Liver (tissue), 9 donors: ENCODE results near the gene TOR1A. TPM values are rescaled to one million over a fixed set of nuclear protein-coding genes. Genes with fewer than 3 reads are reported as not detected.

Experiments
- DNase-seq: peaks from one replicate; pipeline ENCODE4 v3.0.0-alpha.2; 2017; ENCODE audit warnings: low spot score
- H3K27ac ChIP-seq, 2 donors: one replicate each; pipeline ENCODE4 v1.7.0; 2013; ENCODE audit warnings: inconsistent platforms in 2 of 2, low read length in 2 of 2, control low read depth in 1 of 2, low read depth in 1 of 2, mild to moderate bottlenecking in 1 of 2
- H3K27me3 ChIP-seq, 4 donors: one replicate each; pipeline versions ENCODE4 v1.6.1 to v1.7.0; 2013; ENCODE audit warnings: low read length in 3 of 4, inconsistent platforms in 1 of 4, mild to moderate bottlenecking in 1 of 4, moderate library complexity in 1 of 4; ENCODE audit not compliant: control insufficient read depth in 4 of 4, insufficient read depth in 4 of 4
- H3K36me3 ChIP-seq, 4 donors: one replicate each; pipeline versions ENCODE4 v1.6.1 to v1.7.0; 2013; ENCODE audit warnings: low read length in 3 of 4, mild to moderate bottlenecking in 3 of 4, low read depth in 1 of 4, moderate library complexity in 1 of 4; ENCODE audit not compliant: control insufficient read depth in 4 of 4, insufficient read depth in 3 of 4
- H3K4me1 ChIP-seq, 4 donors: one replicate each; pipeline versions ENCODE4 v1.6.1 to v1.7.0; 2013; ENCODE audit warnings: low read length in 3 of 4, mild to moderate bottlenecking in 3 of 4, moderate library complexity in 1 of 4; ENCODE audit not compliant: control insufficient read depth in 4 of 4, insufficient read depth in 4 of 4
- H3K4me3 ChIP-seq, 3 donors: one replicate each; pipeline versions ENCODE4 v1.6.1 to v1.7.0; 2013; ENCODE audit warnings: low read length in 3 of 3, control low read depth in 1 of 3, low read depth in 1 of 3, mild to moderate bottlenecking in 1 of 3
- H3K9ac ChIP-seq, 2 donors: one replicate each; pipeline ENCODE4 v1.7.0; 2013; ENCODE audit warnings: low read length in 2 of 2, mild to moderate bottlenecking in 2 of 2, moderate library complexity in 2 of 2, control low read depth in 1 of 2, low read depth in 1 of 2
- H3K9me3 ChIP-seq, 4 donors: one replicate each; pipeline versions ENCODE4 v1.6.1 to v1.7.0; 2013; ENCODE audit warnings: low read length in 3 of 4; ENCODE audit not compliant: control insufficient read depth in 4 of 4
- ATF3 ChIP-seq: IDR thresholded peaks from 2 replicates; pipeline ENCODE4 v1.6.1; 2016; ENCODE audit warnings: antibody characterized with exemption
- CTCF ChIP-seq: fragments of 150-350 bp; IDR thresholded peaks from 2 replicates; pipeline ENCODE4 v1.5.1; 2017; ENCODE audit warnings: improper control_type of control experiment, low read depth, low read length; ENCODE audit not compliant: missing input control
- EGR1 ChIP-seq, 2 donors: IDR thresholded peaks; 2 replicates each; pipeline ENCODE4 v1.6.1; 2016 to 2018; ENCODE audit warnings: antibody characterized with exemption in 2 of 2, low read depth in 2 of 2
- FOXA1 ChIP-seq: IDR thresholded peaks from 2 replicates; pipeline ENCODE4 v1.6.1; 2016; ENCODE audit warnings: antibody characterized with exemption
- FOXA2 ChIP-seq: IDR thresholded peaks from 2 replicates; pipeline ENCODE4 v1.6.1; 2016; ENCODE audit warnings: antibody characterized with exemption
- HNF4A ChIP-seq, 2 donors: conservative IDR thresholded peaks; 2 replicates each; pipeline ENCODE4 v1.6.1; 2016; ENCODE audit warnings: antibody characterized with exemption in 2 of 2, mild to moderate bottlenecking in 2 of 2
- HNF4G ChIP-seq: IDR thresholded peaks from 2 replicates; pipeline ENCODE4 v1.6.1; 2016; ENCODE audit warnings: antibody characterized with exemption
- JUND ChIP-seq, 2 donors: IDR thresholded peaks; 2 replicates each; pipeline ENCODE4 v1.6.1; 2016; ENCODE audit warnings: antibody characterized with exemption in 2 of 2
- NR2F2 ChIP-seq: IDR thresholded peaks from 2 replicates; pipeline ENCODE4 v1.6.1; 2016; ENCODE audit warnings: antibody characterized with exemption
- RAD21 ChIP-seq, 2 donors: IDR thresholded peaks; 2 replicates each; pipeline ENCODE4 v1.6.1; 2016; ENCODE audit warnings: antibody characterized with exemption in 2 of 2, mild to moderate bottlenecking in 2 of 2
- SP1 ChIP-seq: IDR thresholded peaks from 2 replicates; pipeline ENCODE4 v1.6.1; 2018; ENCODE audit warnings: antibody characterized with exemption, mild to moderate bottlenecking
- TAF1 ChIP-seq: conservative IDR thresholded peaks from 2 replicates; pipeline ENCODE4 v1.6.1; 2016; ENCODE audit warnings: antibody characterized with exemption, mild to moderate bottlenecking
- YY1 ChIP-seq: IDR thresholded peaks from 2 replicates; pipeline ENCODE4 v1.6.1; 2016; ENCODE audit warnings: antibody characterized with exemption, mild to moderate bottlenecking
- ZBTB33 ChIP-seq: IDR thresholded peaks from 2 replicates; pipeline ENCODE4 v1.6.1; 2016; ENCODE audit warnings: antibody characterized with exemption
- WGBS: extraction: QIAGEN DNeasy Blood & Tissue Kit; methylation state at CpG from one replicate; pipeline ENCODE4 v1.1.7; 2013; 5-methylcytosine and 5-hydroxymethylcytosine counted together
- polyA plus RNA-seq, 2 donors: library from polyadenylated mRNA; stranded (reverse) in 1 of 2; unstranded in 1 of 2; fragments of 200-250 nt in 1 of 2; fragments of >200 nt in 1 of 2; fragmentation: Nextera tagmentation in 1 of 2; extraction: Ambion mirVana in 1 of 2; gene quantifications; one replicate each; pipeline versions ENCODE4 v1.2.1 to v1.2.3, GENCODE V29; 2013 to 2015
- total RNA-seq, 2 donors: library from RNA; depleted of rRNA; stranded (reverse); fragments of >200 nt; gene quantifications; one replicate each; pipeline ENCODE4 v1.2.3, GENCODE V29; 2014
- donor health status: healthy.
- donor health status: healthy.
- donor health status: healthy.
- donor health status: healthy.
- donor health status: healthy.

TOR1A gene
- total and polyA plus RNA-seq, 4 donors: 18.3 to 34.0 (median 29.8) TPM

- TF ChIP-seq RAD21 (IDR thresholded peaks at IDR 0.05): no peak
- TF ChIP-seq JUND (IDR thresholded peaks at IDR 0.05): no peak
- TF ChIP-seq EGR1 (IDR thresholded peaks at IDR 0.05; ENCODE audit: low read depth in 2 of 2): no peak
- TF ChIP-seq HNF4A (conservative IDR thresholded peaks at IDR 0.05): no peak
- no peak for TF ChIP-seq TAF1
- no peak for TF ChIP-seq NR2F2
- no peak for TF ChIP-seq CTCF
- TF ChIP-seq HNF4G: no peak
- no peak for TF ChIP-seq FOXA1
These were observed 12.0 kb downstream of the TOR1A start (continued) for GRCh38 chr9:129811967-129812363.

GRCh38 chr9:129810788-129811187 is 13.1 kb downstream of the TOR1A start:
- WGBS: 41% methylated on average over 6 of the region's 6 CpGs
- peak overlapping the region; percentile 76 to 79 for H3K27ac ChIP-seq
- H3K36me3 ChIP-seq: peaks cover 7 to 22% (median 11%) of the 10 kb centered on the region in 4 donors

More at GRCh38 chr9:129810788-129811187, 13.1 kb downstream of the TOR1A start:
- DNase-seq: no peak
- Histone ChIP-seq H3K4me3 (no peak overlapping the region), H3K9me3 (no peaks in the 10 kb centered on the region), H3K4me1 (peaks cover 7 to 22% (median 12%) of the 10 kb centered on the region in 4 donors), H3K9ac (no peak overlapping the region), H3K27me3 (no peaks in the 10 kb centered on the region)
- TF ChIP-seq RAD21 (IDR thresholded peaks at IDR 0.05): no peak
- TF ChIP-seq FOXA1: no peak
- no peak for TF ChIP-seq NR2F2
- no peak for TF ChIP-seq EGR1 (IDR thresholded peaks at IDR 0.05; ENCODE audit: low read depth in 2 of 2)
- TF ChIP-seq CTCF: no peak
- no peak for TF ChIP-seq TAF1
- TF ChIP-seq ZBTB33: no peak
- no peak for TF ChIP-seq YY1
- TF ChIP-seq SP1: no peak
- no peak for TF ChIP-seq HNF4G
- TF ChIP-seq FOXA2: no peak
- TF ChIP-seq ATF3: no peak
